ENCODE results near the gene INAFM1. TPM values are rescaled to one million over a fixed set of nuclear protein-coding genes. Genes with fewer than 3 reads are reported as not detected.

The INAFM1 gene
- total and polyA plus RNA-seq, 9 of the 15 experiments (the other 6 are each of a cell fraction or from before 2014, with no cell fraction given) = 0.71 to 30.9 (median 3.1) TPM

GRCh38 chr19:47228937-47229675 lies 45.6 kb upstream of the INAFM1 start (continued):
- TF ChIP-seq C11orf30 (IDR thresholded peaks at IDR 0.05; ENCODE audit: low read depth) (peak; percentile 19; the same call in 1 of the 2 replicates), NFRKB (IDR thresholded peaks at IDR 0.05; ENCODE audit: low read depth) (no peak), CTCFL (IDR thresholded peaks at IDR 0.05; ENCODE audit: borderline replicate concordance, insufficient read depth, low read depth, low read length, poor library complexity, severe bottlenecking) (no peak), NCOA1 (IDR thresholded peaks at IDR 0.05; ENCODE audit: low read depth) (peak; percentile 68), IRF9 (tag; IDR thresholded peaks at IDR 0.05) (no peak), CC2D1A (IDR thresholded peaks at IDR 0.05) (peak; percentile 10; the same call in 1 of the 2 replicates), SIN3A (IDR thresholded peaks at IDR 0.05; ENCODE audit: borderline replicate concordance in 2 of 2, control insufficient read depth in 1 of 2, low read depth in 2 of 2, low read length in 2 of 2) (peak in 1 of 2 experiments; percentile 27; a peak in 1 of 4 replicates), ZNF23 (CRISPR knock-in tag; IDR thresholded peaks at IDR 0.05) (no peak), ZBTB26 (CRISPR knock-in tag; IDR thresholded peaks at IDR 0.05) (peak; percentile 81), ZNF398 (CRISPR knock-in tag; IDR thresholded peaks at IDR 0.05) (no peak), CBX3 (IDR thresholded peaks at IDR 0.05; ENCODE audit: borderline replicate concordance in 1 of 2, low read length in 2 of 2) (peak in 1 of 2 experiments; percentile 61; a peak in 1 of 3 replicates), MAZ (CRISPR knock-in tag; conservative IDR thresholded peaks at IDR 0.05 in 1 of 2, IDR thresholded peaks at IDR 0.05 in 1 of 2) (no peak), POLR3G (IDR thresholded peaks at IDR 0.05; ENCODE audit: extremely low read depth, insufficient read length, insufficient replicate concordance) (no peak), ZNF224 (CRISPR knock-in tag; IDR thresholded peaks at IDR 0.05) (no peak), RBM17 (IDR thresholded peaks at IDR 0.05; ENCODE audit: borderline replicate concordance, low read depth, low read length) (no peak), HMBOX1 (IDR thresholded peaks at IDR 0.05) (no peak), ETV6 (IDR thresholded peaks at IDR 0.05; ENCODE audit: borderline replicate concordance in 1 of 2, low read depth in 2 of 2, low read length in 1 of 2) (no peak), ETV6 (CRISPR knock-in tag; IDR thresholded peaks at IDR 0.05; ENCODE audit: borderline replicate concordance) (no peak)

Measured in K562 (cell line).